Vagina (tissue), 2 donors: ENCODE results near the gene PEX26. TPM values are rescaled to one million over a fixed set of nuclear protein-coding genes. Genes with fewer than 3 reads are reported as not detected.

Experiments
- DNase-seq, 2 donors: peaks; one replicate each; pipeline ENCODE4 v3.0.0-alpha.2; 2017; ENCODE audit errors: extremely low spot score in 2 of 2
- H3K27ac ChIP-seq: fragments of 200-600 bp; sonication (generic); one replicate; pipeline ENCODE4 v1.5.1; 2019
- H3K27me3 ChIP-seq: fragments of 200-600 bp; sonication (generic); one replicate; pipeline ENCODE4 v1.5.1; 2019
- H3K36me3 ChIP-seq, 2 donors: fragments of 200-600 bp; sonication (generic); one replicate each; pipeline ENCODE4 v1.5.1; 2017 to 2019
- H3K4me1 ChIP-seq: fragments of 200-600 bp; sonication (generic); one replicate; pipeline ENCODE4 v1.5.1; 2019
- H3K4me3 ChIP-seq, 2 donors: fragments of 200-600 bp; sonication (generic); 1 replicate in 1 of 2; 2 replicates in 1 of 2; pipeline ENCODE4 v1.5.1; 2016 to 2019
- H3K9me3 ChIP-seq: fragments of 200-600 bp; sonication (generic); one replicate; pipeline ENCODE4 v1.5.1; 2019
- POLR2A ChIP-seq, 2 donors: fragments of 450-650 bp; IDR thresholded peaks; one replicate each; pipeline ENCODE4 v1.6.1; 2017; ENCODE audit warnings: antibody characterized with exemption in 2 of 2, mild to moderate bottlenecking in 2 of 2, moderate library complexity in 2 of 2
- POLR2AphosphoS5 ChIP-seq, 2 donors: sonication (generic); formaldehyde crosslinking; IDR thresholded peaks; one replicate each; pipeline ENCODE4 v1.9.0; 2017; ENCODE audit warnings: antibody characterized with exemption in 2 of 2, mild to moderate bottlenecking in 2 of 2, low read depth in 1 of 2; ENCODE audit not compliant: insufficient read depth in 1 of 2
- intact Hi-C: fragments of 100-400 bp; cut with DNase I; formaldehyde crosslinking; loops from one replicate; pipeline ENCODE4 v1.15.1; 2023
- total RNA-seq: library from RNA; depleted of rRNA; stranded (reverse); fragments of >200 nt; gene quantifications from one replicate; pipeline ENCODE4 v1.2.3, GENCODE V29; 2016
- TF ChIP-seq, protein P1 (sequence below), 3 experiments: fragments of 450-650 bp in 2 of 3; fragments of 200-600 bp in 1 of 3; sonication (generic) in 1 of 3; IDR thresholded peaks; one replicate each; pipeline ENCODE4 v1.5.1; 2017 to 2019; ENCODE audit warnings: antibody characterized with exemption in 3 of 3, mild to moderate bottlenecking in 2 of 3, moderate library complexity in 2 of 3

The PEX26 gene
- total RNA-seq, 1 donor from 2014 or later, result 25.5 TPM

DNA sequence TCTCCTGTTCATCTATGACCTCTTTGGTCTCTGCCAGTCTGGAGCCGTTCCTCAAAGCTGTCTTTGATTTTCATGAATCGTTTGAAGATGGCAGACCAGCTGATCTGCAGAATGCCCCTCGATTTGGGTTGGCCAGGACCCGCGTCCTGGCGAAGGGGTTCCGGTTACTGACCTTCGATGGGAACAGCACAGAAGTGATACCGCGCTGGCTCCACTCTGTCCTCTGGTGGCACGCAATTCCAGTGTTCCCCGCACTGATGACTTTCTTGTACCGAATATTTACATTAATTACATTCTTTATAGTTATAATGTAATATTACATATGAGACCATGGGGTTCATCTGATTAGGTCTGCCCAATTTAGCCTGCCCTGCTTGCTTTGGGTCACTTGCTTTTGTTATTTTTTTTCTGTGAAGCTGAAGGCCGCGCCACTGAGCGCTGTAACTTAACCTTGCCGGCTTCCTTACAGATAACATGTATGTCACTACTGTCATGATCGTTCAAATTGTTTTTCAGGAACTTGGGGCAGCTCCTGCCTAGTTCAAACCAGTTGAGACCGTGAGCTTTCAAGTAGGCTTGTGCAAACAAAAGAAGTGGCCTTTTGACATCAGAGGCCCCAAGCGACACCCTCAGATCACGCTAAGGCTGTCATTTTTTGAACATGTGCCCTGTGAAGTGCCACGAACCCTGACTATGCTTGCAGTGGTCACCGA lies 68.0 kb downstream of the PEX26 start:
- Histone ChIP-seq H3K27me3 (no peaks in the 10 kb centered on the region), H3K36me3 (no peaks in the 10 kb centered on the region), H3K4me3 (no peak overlapping the region), H3K27ac (no peak overlapping the region), H3K9me3 (no peaks in the 10 kb centered on the region), H3K4me1 (peaks cover 12% of the 10 kb centered on the region)
- TF ChIP-seq, protein P1, sequence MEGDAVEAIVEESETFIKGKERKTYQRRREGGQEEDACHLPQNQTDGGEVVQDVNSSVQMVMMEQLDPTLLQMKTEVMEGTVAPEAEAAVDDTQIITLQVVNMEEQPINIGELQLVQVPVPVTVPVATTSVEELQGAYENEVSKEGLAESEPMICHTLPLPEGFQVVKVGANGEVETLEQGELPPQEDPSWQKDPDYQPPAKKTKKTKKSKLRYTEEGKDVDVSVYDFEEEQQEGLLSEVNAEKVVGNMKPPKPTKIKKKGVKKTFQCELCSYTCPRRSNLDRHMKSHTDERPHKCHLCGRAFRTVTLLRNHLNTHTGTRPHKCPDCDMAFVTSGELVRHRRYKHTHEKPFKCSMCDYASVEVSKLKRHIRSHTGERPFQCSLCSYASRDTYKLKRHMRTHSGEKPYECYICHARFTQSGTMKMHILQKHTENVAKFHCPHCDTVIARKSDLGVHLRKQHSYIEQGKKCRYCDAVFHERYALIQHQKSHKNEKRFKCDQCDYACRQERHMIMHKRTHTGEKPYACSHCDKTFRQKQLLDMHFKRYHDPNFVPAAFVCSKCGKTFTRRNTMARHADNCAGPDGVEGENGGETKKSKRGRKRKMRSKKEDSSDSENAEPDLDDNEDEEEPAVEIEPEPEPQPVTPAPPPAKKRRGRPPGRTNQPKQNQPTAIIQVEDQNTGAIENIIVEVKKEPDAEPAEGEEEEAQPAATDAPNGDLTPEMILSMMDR (IDR thresholded peaks at IDR 0.05), result no peak
- TF ChIP-seq POLR2AphosphoS5 (IDR thresholded peaks at IDR 0.05; ENCODE audit: insufficient read depth in 1 of 2, low read depth in 1 of 2) (no peak), POLR2A (IDR thresholded peaks at IDR 0.05) (no peak)
- no peak for DNase-seq
- intact Hi-C loops, result no loop called here

DNA sequence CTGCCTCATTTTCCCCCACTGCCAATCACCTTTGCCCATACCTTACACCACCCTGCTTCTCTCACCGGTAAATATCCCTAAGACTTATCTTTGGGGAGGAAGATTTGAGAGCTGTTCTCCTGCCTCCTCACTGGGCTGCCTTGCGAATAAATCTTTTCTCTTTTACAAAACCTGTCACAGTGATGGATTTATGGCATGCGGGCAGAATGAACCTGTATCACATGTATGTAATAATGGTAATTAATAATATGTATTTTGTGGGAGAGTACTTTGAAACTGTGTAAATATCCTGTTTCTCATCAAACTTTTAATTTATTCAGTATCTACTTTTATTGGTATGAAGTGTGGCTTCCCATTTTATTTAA lies 68.6 kb downstream of the PEX26 start:
- TF ChIP-seq POLR2AphosphoS5 (IDR thresholded peaks at IDR 0.05; ENCODE audit: insufficient read depth in 1 of 2, low read depth in 1 of 2), result no peak
- TF ChIP-seq, protein P1 (IDR thresholded peaks at IDR 0.05), result no peak
- TF ChIP-seq POLR2A (IDR thresholded peaks at IDR 0.05), result no peak
- DNase-seq, result no peak
- Histone ChIP-seq H3K9me3 (no peaks in the 10 kb centered on the region), H3K27me3 (no peaks in the 10 kb centered on the region), H3K27ac (no peak overlapping the region), H3K36me3 (no peaks in the 10 kb centered on the region), H3K4me3 (no peak overlapping the region), H3K4me1 (peaks cover 18% of the 10 kb centered on the region)
- intact Hi-C loops, result no loop called here

DNA sequence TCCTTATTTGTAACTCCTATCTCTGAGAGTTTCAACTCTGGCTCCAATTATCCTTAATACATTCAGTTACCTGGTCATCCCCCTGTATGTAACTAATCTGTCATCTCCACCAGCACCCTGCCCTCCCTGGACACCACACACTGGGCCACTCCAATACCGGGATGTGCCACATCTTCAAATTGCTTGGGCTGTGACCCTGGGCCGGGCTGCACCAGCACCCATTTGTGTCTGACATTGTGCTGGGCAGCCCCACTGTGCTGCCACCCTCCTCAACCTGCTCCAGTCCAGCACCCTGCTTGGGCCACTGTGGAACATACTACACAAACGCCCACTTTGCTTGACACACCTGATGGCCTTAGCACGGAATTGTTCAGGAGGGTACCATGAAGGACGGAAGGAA lies 70.0 kb downstream of the PEX26 start:
- intact Hi-C loops, result no loop called here
- peaks cover 20% of the 10 kb centered on the region for H3K4me1 ChIP-seq
- no peaks in the 10 kb centered on the region for H3K36me3 ChIP-seq
- no peak overlapping the region for H3K4me3 ChIP-seq
- no peak overlapping the region for H3K27ac ChIP-seq
- no peak for TF ChIP-seq POLR2A (IDR thresholded peaks at IDR 0.05)
- TF ChIP-seq POLR2AphosphoS5 (IDR thresholded peaks at IDR 0.05; ENCODE audit: insufficient read depth in 1 of 2, low read depth in 1 of 2), result no peak
- TF ChIP-seq, protein P1 (IDR thresholded peaks at IDR 0.05), result no peak
- DNase-seq, result no peak
- no peaks in the 10 kb centered on the region for H3K9me3 ChIP-seq
- H3K27me3 ChIP-seq, result no peaks in the 10 kb centered on the region

DNA sequence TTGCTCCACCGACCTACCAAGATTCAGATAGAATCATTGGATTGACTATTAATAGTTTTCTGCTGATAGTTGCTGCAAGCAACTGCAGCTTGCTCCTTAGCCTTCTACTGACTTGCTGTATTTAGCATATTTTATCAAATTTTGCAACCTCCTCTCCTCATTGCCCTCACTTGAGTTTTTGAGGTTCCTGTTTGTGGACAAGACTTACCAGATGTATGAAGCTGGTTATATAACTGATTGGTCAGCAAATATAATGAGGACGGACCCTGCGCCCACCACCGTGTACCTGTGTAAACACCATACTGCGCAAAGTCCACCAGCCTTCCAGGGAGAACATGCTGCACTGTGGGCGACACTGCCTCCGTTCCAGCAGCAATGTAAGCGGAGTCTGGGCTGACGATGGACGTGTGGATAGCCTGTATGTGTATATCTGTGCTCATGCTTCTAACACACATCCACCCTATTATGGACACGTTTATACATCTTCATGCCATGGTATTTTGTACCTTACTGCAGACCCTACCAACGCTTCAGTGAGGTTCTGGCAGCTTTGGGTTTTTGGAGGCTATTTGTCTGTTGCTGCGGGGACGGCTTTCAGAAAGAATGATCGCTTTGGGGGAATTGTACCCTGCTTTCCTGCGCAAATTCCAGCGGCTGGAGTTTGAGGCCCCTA lies 70.6 kb downstream of the PEX26 start:
- H3K27ac ChIP-seq, result no peak overlapping the region
- intact Hi-C loops, result no loop called here

More for the DNA sequence above, 70.6 kb downstream of the PEX26 start:
- Histone ChIP-seq H3K36me3 (no peaks in the 10 kb centered on the region), H3K9me3 (no peaks in the 10 kb centered on the region), H3K4me1 (peaks cover 20% of the 10 kb centered on the region), H3K4me3 (no peak overlapping the region), H3K27me3 (no peaks in the 10 kb centered on the region)
- DNase-seq, result no peak
- no peak for TF ChIP-seq POLR2AphosphoS5 (IDR thresholded peaks at IDR 0.05; ENCODE audit: insufficient read depth in 1 of 2, low read depth in 1 of 2)
- TF ChIP-seq, protein P1 (IDR thresholded peaks at IDR 0.05), result no peak
- TF ChIP-seq POLR2A (IDR thresholded peaks at IDR 0.05), result no peak
